ENCODE measurements around the gene MT1H. TPM values are rescaled to one million over a fixed set of nuclear protein-coding genes. Genes with fewer than 3 reads are reported as not detected.
"Not testable (repeated sequence)": the region's sequence is repeated elsewhere in the genome, so short reads cannot be mapped to it uniquely, and the experiment has no call there.

Gene MT1H
- total RNA-seq, 2 experiments from 2014 or later: 0.70 TPM; not detected in 1

DNA sequence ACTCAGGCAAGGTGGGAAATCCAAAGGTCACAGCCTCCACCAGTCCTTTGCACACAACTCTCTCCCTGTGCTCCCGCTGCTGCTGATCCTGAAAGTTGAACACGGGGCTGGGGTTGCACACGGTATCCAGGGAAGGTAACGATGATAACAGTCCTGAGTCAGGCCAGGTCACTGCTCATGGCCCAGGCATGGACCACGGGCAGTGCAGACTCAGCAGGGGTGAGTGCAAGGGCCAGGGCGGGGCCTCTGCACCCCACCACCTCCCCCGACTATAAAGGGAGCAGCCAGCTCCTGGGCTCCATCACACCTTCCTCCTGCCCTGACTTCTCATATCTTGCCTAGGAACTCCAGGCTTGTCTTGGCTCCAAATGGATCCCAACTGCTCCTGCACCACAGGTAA is 18.0 kb upstream of the MT1H start, which contains the start of gene MT1B:
MT1B (plus strand) TSS at position 301 of the 400 bp plus-strand sequence; CDS start at position 369, 68 bp downstream.
- no peak within 1 kb of the TSS for H3K27ac Mint-ChIP-seq
- intact Hi-C loops (cut with micrococcal nuclease): no loop called here
- no peaks in the 10 kb centered on the region for H3K36me3 Mint-ChIP-seq
- ChIA-PET CTCF (no interaction called here), POLR2A (no interaction called here)
- no peaks in the 10 kb centered on the region for H3K9me3 Mint-ChIP-seq
- DNase-seq: no peak
- no peak within 1 kb of the TSS for H3K4me3 Mint-ChIP-seq
- peaks cover 34% of the 10 kb centered on the region for H3K27me3 Mint-ChIP-seq
- no peaks in the 10 kb centered on the region for H3K4me1 Mint-ChIP-seq (ENCODE audit: low read depth)

DNA sequence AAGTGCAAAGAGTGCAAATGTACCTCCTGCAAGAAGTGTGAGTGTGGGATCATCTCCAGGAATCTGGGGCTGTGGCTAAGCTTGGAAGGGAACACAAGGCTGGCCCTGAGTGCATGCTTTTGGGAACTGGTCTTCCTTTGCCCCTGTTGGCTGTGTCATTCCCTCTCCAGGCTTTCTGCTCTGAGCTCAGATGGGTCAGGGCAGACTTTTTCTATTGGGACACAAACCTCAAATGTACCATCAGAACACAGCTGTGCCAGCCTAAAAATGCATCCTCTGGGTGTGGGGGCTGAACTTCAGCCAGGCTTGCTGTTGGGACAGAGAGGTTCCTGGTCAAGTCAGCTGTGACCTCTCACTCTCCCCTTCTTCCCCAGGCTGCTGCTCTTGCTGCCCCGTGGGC is 17.0 kb upstream of the MT1H start:
- Mint-ChIP-seq H3K4me3 (no peak overlapping the region), H3K9me3 (no peaks in the 10 kb centered on the region), H3K4me1 (ENCODE audit: low read depth) (peaks cover 4% of the 10 kb centered on the region), H3K36me3 (no peaks in the 10 kb centered on the region), H3K27me3 (peaks cover 29% of the 10 kb centered on the region), H3K27ac (no peak overlapping the region)
- ChIA-PET POLR2A (interaction anchor here (0.6 kb wide), 1 partner anchor 40 kb away, joined by 3 read pairs; no protein-coding TSS in a partner anchor), CTCF (interaction anchor here (1.8 kb wide), 1 partner anchor 9 kb away, joined by 5 read pairs; no protein-coding TSS in a partner anchor)
- intact Hi-C loops (cut with micrococcal nuclease): no loop called here
- no peak for DNase-seq

DNA sequence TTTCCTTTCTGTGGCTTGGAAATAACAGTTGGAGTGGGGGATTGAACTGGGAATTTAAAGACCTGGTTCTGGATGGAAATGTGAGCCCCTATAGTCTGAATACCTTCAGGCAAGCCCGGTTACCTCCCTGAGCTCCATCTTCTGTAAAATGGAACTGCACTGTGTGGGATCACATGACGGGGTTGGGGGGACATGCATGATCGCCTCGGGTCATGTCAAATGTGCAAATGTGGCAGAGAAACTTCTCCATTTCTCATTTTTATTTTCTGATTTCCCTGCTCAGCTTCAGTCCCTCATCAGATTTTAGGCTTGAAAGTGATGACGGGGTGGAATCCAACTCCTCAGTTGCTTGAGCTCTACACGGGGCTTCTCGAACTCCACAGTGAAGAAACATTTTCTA is 16.4 kb upstream of the MT1H start:
- Mint-ChIP-seq H3K4me3 (no peak overlapping the region), H3K27ac (no peak overlapping the region), H3K9me3 (no peaks in the 10 kb centered on the region), H3K36me3 (no peaks in the 10 kb centered on the region), H3K27me3 (peaks cover 26% of the 10 kb centered on the region), H3K4me1 (ENCODE audit: low read depth) (peaks cover 8% of the 10 kb centered on the region)
- ChIA-PET POLR2A (no interaction called here), CTCF (interaction anchor here (1.8 kb wide), 1 partner anchor 10 kb away, joined by 5 read pairs; no protein-coding TSS in a partner anchor)
- DNase-seq: no peak
- intact Hi-C loops (cut with micrococcal nuclease): no loop called here

DNA sequence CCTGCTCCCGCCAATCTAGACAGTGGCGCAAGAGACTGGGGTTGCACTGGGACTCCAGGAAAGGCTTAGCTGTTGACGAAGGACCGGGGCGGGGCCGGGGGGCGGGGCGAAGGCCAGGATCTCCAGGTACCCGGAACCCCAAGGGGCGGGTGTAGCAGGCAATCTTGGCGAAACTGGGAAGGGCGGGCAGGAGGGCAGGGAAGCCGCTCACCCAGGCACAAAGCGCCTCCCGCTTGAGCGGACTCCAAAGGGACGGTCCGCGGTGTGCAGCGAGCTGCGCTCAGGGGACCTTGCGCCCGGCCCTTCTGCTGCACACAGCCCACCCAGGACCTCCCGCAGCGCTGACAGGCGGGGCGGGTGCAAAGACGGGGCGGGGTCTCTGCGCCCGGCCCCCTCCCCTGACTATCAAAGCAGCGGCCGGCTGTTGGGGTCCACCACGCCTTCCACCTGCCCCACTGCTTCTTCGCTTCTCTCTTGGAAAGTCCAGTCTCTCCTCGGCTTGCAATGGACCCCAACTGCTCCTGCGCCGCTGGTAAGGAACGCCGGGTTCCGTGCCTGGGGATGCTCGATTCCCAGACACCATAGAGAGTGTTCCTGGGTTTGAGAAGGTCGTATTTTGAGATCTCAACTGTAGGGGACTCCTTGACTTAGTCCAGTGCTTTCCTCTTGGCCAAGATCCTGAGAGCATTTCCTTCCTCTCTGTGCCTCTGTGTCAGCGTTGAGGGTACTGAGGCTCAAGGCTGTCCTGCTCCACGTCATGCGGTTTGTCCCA is 11.9 kb upstream of the MT1H start, which contains the start of gene MT1F:
MT1F (plus strand) TSS at position 405 of the 772 bp plus-strand sequence; CDS start at position 505, 100 bp downstream.
- intact Hi-C loops (cut with micrococcal nuclease): loop anchor here (1.0 to 2.0 kb wide), 3 partner anchors 14 to 47 kb away; no protein-coding TSS in a partner anchor
- Mint-ChIP-seq H3K9me3 (no peaks in the 10 kb centered on the region), H3K36me3 (no peaks in the 10 kb centered on the region), H3K4me3 (peak within 1 kb of the TSS; percentile 94), H3K27me3 (peaks cover 4% of the 10 kb centered on the region), H3K4me1 (ENCODE audit: low read depth) (peaks cover 14% of the 10 kb centered on the region), H3K27ac (peak within 1 kb of the TSS; percentile 69)
- ChIA-PET POLR2A (no interaction called here), CTCF (interaction anchor here (1.0 kb wide), 1 partner anchor 44 kb away, joined by 5 read pairs; no protein-coding TSS in a partner anchor)
- peak; percentile 84 for DNase-seq

DNA sequence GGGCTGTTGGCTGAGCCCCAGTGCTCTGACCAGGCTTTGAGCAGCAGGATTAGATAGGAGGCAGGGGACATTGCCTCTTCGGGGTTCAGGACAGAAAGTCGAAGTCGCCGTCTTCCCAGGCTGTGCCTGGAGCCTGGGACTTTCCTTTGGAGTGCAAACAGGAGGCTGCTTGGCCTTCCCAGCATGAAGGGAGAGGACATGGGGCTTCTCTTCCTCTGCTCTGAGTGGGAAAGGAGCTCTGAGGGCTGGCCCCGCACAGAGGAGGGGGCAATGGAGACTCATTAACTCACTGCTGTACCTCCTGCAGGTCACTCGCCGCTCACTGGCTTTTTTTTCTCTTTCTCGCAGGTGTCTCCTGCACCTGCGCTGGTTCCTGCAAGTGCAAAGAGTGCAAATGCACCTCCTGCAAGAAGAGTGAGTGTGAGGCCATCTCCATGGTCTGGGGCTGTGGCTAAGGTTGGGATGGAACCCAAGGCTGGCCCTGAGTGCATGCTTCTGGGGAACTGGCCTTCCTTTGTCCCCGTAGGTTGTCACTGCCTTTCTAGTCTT is 11.2 kb upstream of the MT1H start:
- no peaks in the 10 kb centered on the region for H3K9me3 Mint-ChIP-seq
- H3K4me1 Mint-ChIP-seq (ENCODE audit: low read depth): peaks cover 16% of the 10 kb centered on the region
- H3K4me3 Mint-ChIP-seq: peak overlapping the region; percentile 94
- peaks cover under 1% of the 10 kb centered on the region for H3K27me3 Mint-ChIP-seq
- CTCF ChIA-PET: interaction anchor here (0.7 to 1.0 kb wide), 2 partner anchors 43 to 211 kb away, joined by 3 to 5 read pairs; no protein-coding TSS in a partner anchor
- H3K27ac Mint-ChIP-seq: no peak overlapping the region
- DNase-seq: no peak
- intact Hi-C loops (cut with micrococcal nuclease): loop anchor here (1.0 kb wide), 1 partner anchor 15 kb away; no protein-coding TSS in a partner anchor
- POLR2A ChIA-PET: no interaction called here
- H3K36me3 Mint-ChIP-seq: no peaks in the 10 kb centered on the region

DNA sequence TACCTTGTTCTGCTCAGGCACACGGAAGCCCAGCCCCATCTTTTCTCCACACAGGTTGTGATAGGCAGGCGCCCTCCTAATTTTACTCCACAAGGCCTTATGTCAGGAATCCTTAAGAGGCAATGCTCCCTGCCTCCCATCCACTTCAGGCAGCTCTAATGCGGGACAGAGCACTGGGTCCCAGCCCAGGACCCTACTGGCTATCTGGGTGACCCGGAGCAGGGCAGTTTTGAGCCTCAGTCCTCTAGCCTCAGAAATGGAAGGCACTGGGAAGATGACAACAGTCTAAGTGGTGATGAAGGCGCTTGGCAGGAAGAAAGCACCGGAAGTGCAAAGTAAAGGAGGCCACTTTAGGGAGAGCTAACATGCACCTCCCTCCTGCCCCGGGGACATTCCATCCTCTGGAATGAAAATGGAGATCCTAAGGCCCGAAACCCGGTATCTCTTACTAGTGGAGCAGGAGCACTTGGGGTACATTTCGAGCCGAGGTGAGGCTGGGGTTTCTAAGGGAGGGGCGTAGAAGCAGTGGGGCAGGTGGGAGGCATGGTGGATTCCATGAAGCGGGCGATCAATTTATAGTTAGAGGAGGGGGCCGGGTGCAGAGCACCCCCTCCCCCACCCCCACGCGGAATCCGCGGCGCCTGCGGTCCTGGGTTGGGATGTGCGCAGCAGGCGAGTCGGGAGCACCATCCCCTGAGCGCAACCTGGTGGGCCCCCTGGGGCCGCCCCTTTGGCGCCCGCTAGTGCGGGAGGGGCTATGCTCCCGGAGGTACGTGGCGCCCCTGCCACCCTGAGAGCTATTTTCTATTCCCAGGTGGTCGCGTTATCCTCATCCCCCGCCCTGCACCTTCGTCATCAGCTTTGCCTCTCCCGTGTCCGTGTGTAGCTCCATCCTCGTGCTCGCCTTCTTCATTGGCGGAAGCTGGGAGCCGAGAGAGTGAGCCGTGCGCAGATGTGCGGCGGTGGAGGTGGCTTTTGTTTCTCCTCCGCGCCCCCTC is 7.0 kb upstream of the MT1H start:
- H3K27me3 Mint-ChIP-seq: peaks cover 5% of the 10 kb centered on the region
- DNase-seq: peak; percentile 63
- CTCF ChIA-PET: interaction anchor here (0.6 to 2.4 kb wide), 5 partner anchors 11 to 65 kb away, joined by 3 to 8 read pairs (median 4); partner anchors contain the start of gene MT2A
- peaks cover 2% of the 10 kb centered on the region for H3K36me3 Mint-ChIP-seq
- POLR2A ChIA-PET: no interaction called here
- peak overlapping the region; percentile 62 for H3K27ac Mint-ChIP-seq
- intact Hi-C loops (cut with micrococcal nuclease): loop anchor here (2.0 kb wide), 1 partner anchor 20 kb away; the partner anchor contains the start of gene MT1X
- H3K9me3 Mint-ChIP-seq: no peaks in the 10 kb centered on the region
- peak overlapping the region; percentile 80 for H3K4me3 Mint-ChIP-seq
- H3K4me1 Mint-ChIP-seq (ENCODE audit: low read depth): peaks cover 15% of the 10 kb centered on the region

DNA sequence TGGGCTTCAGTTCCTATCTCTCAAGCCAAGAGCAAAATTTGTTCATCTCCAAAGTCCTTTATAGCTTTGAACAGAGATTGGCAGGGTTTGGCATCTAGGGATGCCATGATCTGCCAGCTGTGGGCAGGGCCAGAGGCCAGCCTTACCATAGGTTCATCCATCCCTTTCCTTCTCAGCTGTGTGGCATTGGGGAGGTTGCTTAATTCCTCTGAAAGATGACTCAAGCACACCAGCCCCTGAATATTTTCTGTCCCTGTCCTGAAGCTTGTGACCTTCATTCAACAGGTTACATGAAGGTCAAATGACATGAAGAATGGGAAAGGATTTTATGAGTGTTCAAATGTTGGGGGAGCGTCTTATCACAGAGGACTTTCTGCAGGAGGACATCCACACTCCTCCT is 5.1 kb upstream of the MT1H start:
- CTCF ChIA-PET: interaction anchor here (0.6 to 1.3 kb wide), 2 partner anchors 38 to 228 kb away, joined by 3 to 5 read pairs; no protein-coding TSS in a partner anchor
- DNase-seq: no peak
- POLR2A ChIA-PET: no interaction called here
- no peak overlapping the region for H3K4me3 Mint-ChIP-seq
- peaks cover 23% of the 10 kb centered on the region for H3K4me1 Mint-ChIP-seq (ENCODE audit: low read depth)
- intact Hi-C loops (cut with micrococcal nuclease): no loop called here
- no peak overlapping the region for H3K27ac Mint-ChIP-seq
- peaks cover 2% of the 10 kb centered on the region for H3K36me3 Mint-ChIP-seq
- peaks cover 21% of the 10 kb centered on the region for H3K27me3 Mint-ChIP-seq
- H3K9me3 Mint-ChIP-seq: no peaks in the 10 kb centered on the region

DNA sequence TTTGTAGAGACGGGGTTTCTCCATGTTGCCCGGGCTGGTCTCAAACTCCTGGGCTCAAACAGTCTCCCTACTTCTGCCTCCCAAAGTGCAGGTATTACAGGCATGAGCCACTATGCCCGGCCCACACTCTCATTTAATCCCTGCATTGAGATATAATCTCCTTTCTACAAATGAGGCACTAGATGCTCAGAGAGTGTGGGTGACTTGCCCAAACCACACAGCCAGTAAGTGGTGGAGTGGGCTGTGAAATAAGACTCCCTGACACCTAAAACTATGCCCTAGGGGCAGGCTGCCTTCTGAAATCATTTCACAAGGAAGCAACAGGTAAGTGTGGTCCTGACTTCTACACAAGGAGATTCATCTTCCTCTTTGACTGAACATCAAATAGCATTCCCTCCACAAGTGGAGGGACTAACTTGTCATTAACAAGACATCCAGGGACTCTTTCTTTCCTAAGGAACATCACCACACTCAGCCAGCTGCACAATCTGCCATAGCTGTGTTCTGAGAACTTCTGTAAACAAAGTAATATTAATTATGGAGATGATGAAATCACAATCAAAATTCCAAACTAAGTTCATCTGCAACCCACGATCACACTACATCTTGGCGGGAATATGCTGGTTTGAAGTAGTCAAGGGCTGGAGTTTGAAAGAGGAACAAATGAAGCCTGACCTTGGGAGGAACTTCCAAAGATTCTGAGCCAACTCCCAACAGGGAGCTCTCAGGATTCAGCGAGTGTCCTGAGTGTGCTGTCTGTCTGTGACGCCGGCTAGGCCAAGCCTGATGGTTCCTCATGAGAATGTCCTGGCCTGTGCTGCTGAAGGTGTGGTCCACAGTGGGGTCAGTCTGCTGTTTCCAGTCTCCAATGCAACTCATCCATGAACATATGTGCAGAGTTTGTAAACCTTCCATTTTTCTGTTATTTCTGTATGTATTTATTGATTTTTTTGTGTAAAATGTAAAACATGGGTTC is 4.0 kb upstream of the MT1H start:
- H3K27ac Mint-ChIP-seq; POLR2A ChIA-PET; DNase-seq; H3K36me3 Mint-ChIP-seq; H3K9me3 Mint-ChIP-seq; intact Hi-C loops (cut with micrococcal nuclease); H3K4me3 Mint-ChIP-seq: not testable (repeated sequence)
- peaks cover 27% of the 10 kb centered on the region for H3K4me1 Mint-ChIP-seq (ENCODE audit: low read depth)
- peaks cover 30% of the 10 kb centered on the region for H3K27me3 Mint-ChIP-seq
- CTCF ChIA-PET: interaction anchor here (1.3 kb wide), 1 partner anchor 36 kb away, joined by 3 read pairs; no protein-coding TSS in a partner anchor

DNA sequence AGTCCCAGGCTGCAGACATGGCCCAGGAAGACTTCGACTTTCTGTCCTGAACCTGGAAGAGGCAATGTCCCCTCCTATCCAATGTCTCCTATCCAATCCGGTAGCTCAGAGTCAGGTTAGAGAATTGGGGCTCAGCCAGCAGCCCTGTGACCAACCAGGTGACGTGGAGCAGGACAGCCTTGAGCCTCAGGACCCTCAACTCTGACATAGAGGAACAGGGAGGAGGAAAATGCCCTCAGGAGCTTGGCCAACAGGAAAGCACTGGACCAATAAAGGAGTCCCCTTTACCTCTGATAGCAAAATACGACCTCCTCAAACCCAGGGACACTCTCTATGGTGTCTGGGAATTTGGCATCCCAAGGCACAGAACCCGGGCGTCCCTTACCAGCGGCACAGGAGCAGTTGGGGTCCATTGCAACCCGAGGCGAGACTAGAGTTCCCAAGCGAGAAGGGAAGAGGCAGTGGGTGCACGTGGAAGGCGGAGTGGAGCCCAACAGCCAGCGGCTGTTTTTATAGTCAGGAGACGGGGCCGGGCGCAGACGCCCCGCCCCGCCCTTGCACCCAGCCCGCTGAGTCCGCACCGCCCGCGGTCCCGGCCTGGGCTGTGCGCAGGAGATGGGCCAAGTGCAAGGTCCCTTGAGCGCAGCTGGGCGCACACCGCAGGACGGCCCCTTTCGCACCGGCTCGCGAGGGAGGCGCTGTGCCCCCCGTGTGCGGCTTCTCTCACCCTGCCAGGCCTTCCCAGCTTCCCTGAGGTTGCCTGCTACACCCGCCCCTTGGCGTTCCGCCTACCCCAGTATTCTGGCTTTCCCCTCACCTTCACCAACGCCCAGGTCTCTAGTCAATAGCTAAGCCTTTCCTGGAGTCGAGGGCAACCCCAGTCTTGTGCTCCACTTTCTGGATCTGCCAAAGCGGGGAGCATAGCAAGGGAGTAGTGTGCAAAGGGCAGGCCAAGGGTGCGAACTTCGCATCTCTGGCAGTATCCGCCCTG is 1.7 kb upstream of the MT1H start, which contains the start of gene MT1G:
MT1G (minus strand) TSS at position 485 of the 991 bp plus-strand sequence; CDS start at position 413, 72 bp downstream.
- Mint-ChIP-seq H3K36me3 (peaks cover 2% of the 10 kb centered on the region), H3K9me3 (no peaks in the 10 kb centered on the region), H3K27ac (no peak within 1 kb of the TSS), H3K4me3 (no peak within 1 kb of the TSS), H3K4me1 (ENCODE audit: low read depth) (peaks cover 21% of the 10 kb centered on the region), H3K27me3 (peaks cover 42% of the 10 kb centered on the region)
- intact Hi-C loops (cut with micrococcal nuclease): no loop called here
- ChIA-PET CTCF (interaction anchor here (0.6 to 1.3 kb wide), 2 partner anchors 22 to 64 kb away, joined by 3 read pairs; no protein-coding TSS in a partner anchor), POLR2A (interaction anchor here (1.3 kb wide), 1 partner anchor 15 kb away, joined by 3 read pairs; no protein-coding TSS in a partner anchor)
- peak; percentile 37 for DNase-seq
